GM08714 (cell line): ENCODE data around the gene C1QTNF5.

Experiments
- H3K4me3 ChIP-seq: fragments of 200-500 bp; sonication (Bioruptor generic); 2 replicates; pipeline ENCODE4 v1.5.1; 2014; ENCODE audit warnings: mild to moderate bottlenecking, low read length, inconsistent platforms
- ZNF274 ChIP-seq: IDR thresholded peaks from 2 replicates; pipeline ENCODE4 v1.6.1; 2012; ENCODE audit warnings: mild to moderate bottlenecking, low read depth, low read length

Gene C1QTNF5

GRCh38 chr11:119339589-119340334 is 921 bp downstream of the C1QTNF5 start:
- no peak for TF ChIP-seq ZNF274
- H3K4me3 ChIP-seq = no peak overlapping the region

GRCh38 chr11:119338965-119339588 is 1.6 kb downstream of the C1QTNF5 start:
- no peak overlapping the region for H3K4me3 ChIP-seq
- no peak for TF ChIP-seq ZNF274

DNA sequence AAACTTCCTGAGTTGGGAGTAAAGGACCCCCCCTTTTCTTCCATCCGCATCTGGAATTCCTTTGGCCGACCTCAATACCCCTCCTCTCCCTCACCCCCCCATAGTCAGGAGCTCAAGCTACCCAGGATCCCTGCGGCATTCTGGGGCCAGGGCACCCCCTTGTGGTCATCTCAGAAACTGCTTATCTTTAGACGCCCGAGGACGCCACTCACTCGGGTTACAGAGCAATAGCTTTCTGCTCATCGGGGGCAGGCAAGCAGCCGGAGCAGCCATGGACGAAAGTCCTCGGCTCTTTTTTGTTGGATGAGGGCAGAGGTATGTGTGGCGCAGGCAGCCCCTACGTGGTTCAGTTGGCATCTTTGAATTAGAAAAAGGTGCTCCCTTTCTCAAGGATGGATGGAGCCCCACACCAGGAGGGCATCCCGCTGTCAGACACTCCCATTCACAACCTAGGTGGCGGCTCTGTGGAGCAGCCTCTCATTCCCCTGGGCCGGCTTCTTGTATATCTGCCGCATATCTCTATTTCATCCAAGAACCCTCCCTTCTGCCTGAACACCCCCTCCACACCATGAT is 2.3 kb downstream of the C1QTNF5 start:
- no peak for TF ChIP-seq ZNF274

GRCh38 chr11:119337581-119338317 is 2.9 kb downstream of the C1QTNF5 start:
- H3K4me3 ChIP-seq = no peak overlapping the region
- TF ChIP-seq ZNF274 = no peak

More for the DNA sequence above, 2.3 kb downstream of the C1QTNF5 start:
- H3K4me3 ChIP-seq = no peak overlapping the region

GRCh38 chr11:119336744-119337469 is 3.8 kb downstream of the C1QTNF5 start:
- TF ChIP-seq ZNF274 = no peak
- no peak overlapping the region for H3K4me3 ChIP-seq

GRCh38 chr11:119335655-119336543 is 4.8 kb downstream of the C1QTNF5 start:
- peak overlapping the region; percentile 85; the same call in 1 of the 2 replicates for H3K4me3 ChIP-seq
- TF ChIP-seq ZNF274 = no peak

GRCh38 chr11:119335091-119335654 is 5.5 kb downstream of the C1QTNF5 start:
- peak overlapping the region; percentile 85 for H3K4me3 ChIP-seq
- TF ChIP-seq ZNF274 = no peak

DNA sequence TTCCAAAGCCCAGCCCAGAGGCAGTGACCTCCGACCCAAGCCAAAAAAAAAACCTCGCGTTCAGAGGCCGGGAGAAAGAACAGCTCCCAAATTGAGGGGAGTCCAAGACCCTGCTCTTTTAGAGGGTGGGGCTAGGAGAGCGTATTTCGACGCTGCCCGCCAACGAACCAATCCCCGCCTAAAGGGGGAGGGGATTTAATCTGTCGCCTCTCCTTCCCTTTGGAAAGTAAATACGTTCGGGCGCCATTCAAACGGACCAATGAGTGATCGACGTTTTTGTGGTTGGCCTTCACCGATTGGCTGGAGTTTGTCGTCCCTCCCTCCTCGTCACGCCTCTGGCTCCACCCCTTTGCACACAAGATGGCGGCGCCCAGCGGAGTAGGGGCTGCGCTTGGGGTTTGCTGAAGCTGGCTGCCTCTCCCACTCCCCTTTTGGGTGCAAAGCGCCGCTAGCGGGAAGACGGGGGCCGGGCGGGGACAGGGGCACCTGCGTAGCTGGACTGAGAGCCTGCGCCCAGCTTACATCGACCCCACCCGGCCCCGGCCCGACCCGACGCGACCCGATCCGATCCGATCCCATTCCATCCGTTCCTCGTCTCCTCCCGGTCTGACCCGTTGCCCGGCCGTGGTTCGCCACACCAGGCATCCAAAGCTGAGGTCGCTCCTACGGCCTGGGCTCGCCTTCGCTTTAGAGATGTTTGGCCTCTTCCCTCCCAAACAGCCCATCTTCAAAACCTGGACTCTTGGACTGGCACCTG is 6.3 kb downstream of the C1QTNF5 start, which contains the start of gene RNF26:
Gene RNF26, plus strand, starts transcription at position 354 of the 757 bp plus-strand sequence. CDS start 596 bp downstream, outside the sequence.
- TF ChIP-seq ZNF274 = no peak
- peak within 1 kb of the TSS; percentile 85 for H3K4me3 ChIP-seq

GRCh38 chr11:119332111-119332765 is 8.4 kb downstream of the C1QTNF5 start:
- no peak overlapping the region for H3K4me3 ChIP-seq
- no peak for TF ChIP-seq ZNF274

GRCh38 chr11:119330237-119330636 is 10.4 kb downstream of the C1QTNF5 start:
- TF ChIP-seq ZNF274 = no peak
- H3K4me3 ChIP-seq = no peak overlapping the region

DNA sequence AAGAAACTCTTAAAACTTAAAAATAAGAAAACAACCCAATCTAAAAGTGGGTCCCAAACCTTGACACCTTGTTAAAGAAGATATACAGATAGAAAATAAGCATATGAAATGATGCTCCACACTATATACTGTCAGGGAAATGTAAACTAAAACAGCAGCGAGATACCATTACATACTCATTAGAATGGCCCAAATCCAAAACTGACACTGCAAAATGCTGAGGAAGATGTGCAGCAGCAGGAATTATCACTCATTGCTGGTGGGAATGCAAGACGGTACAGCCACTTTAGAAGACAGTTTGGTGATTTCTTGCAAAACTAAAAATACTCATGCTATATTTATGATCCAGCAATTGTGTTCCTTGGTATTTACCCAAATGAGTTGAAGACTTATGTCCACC is 11.4 kb downstream of the C1QTNF5 start:
- no peak overlapping the region for H3K4me3 ChIP-seq
- TF ChIP-seq ZNF274 = no peak
